Calu3 (cell line): ENCODE results near the gene GPR162. TPM values are rescaled to one million over a fixed set of nuclear protein-coding genes. Genes with fewer than 3 reads are reported as not detected.

Experiments
- BruUV-seq: library from RNA; stranded (reverse); fragments of 400-500 nt; replicated peaks from 2 replicates; lab custom pipeline; 2021; lab: Mats Ljungman, UMichigan
- CTCF ChIA-PET: fragments of 300-600 bp; sonication (Branson Sonifier 250); formaldehyde crosslinking; loops from one replicate; lab custom pipeline; 2022; ENCODE audit warnings: antibody characterized with exemption; lab: Charles Lee
- DNase-seq: peaks from one replicate; pipeline ENCODE4 v3.0.0; 2022
- H3K27ac Mint-ChIP-seq: one replicate; pipeline ENCODE4 v1.8.0; 2022; ENCODE audit warnings: mixed read lengths; ENCODE audit not compliant: unreplicated experiment
- H3K27me3 Mint-ChIP-seq: one replicate; pipeline ENCODE4 v1.8.0; 2022; ENCODE audit warnings: mixed read lengths; ENCODE audit not compliant: unreplicated experiment
- H3K36me3 Mint-ChIP-seq: one replicate; pipeline ENCODE4 v1.8.0; 2022; ENCODE audit warnings: mild to moderate bottlenecking, moderate library complexity, mixed read lengths; ENCODE audit not compliant: insufficient read depth, unreplicated experiment
- H3K4me1 Mint-ChIP-seq: one replicate; pipeline ENCODE4 v1.8.0; 2022; ENCODE audit warnings: mild to moderate bottlenecking, low read depth, mixed read lengths; ENCODE audit not compliant: unreplicated experiment
- H3K4me3 Mint-ChIP-seq: one replicate; pipeline ENCODE4 v1.8.0; 2022; ENCODE audit warnings: mild to moderate bottlenecking, low read depth, moderate library complexity, mixed read lengths; ENCODE audit not compliant: unreplicated experiment
- H3K9me3 Mint-ChIP-seq: one replicate; pipeline ENCODE4 v1.8.0; 2022; ENCODE audit warnings: low read depth, mixed read lengths; ENCODE audit not compliant: unreplicated experiment
- CTCF ChIP-seq: fragments of 200-600 bp; IDR thresholded peaks from one replicate; pipeline ENCODE4 v1.8.0; 2022; ENCODE audit warnings: antibody characterized with exemption; ENCODE audit not compliant: unreplicated experiment
- intact Hi-C: fragments of 100-400 bp; cut with micrococcal nuclease; formaldehyde crosslinking; loops from one replicate; pipeline ENCODE4 v1.10.0; 2022; ENCODE audit not compliant: unreplicated experiment
- total RNA-seq: library from RNA; stranded (reverse); gene quantifications from 2 replicates; pipeline ENCODE4 v1.2.3, GENCODE V29; 2022

Gene GPR162
- total RNA-seq, 1 experiment from 2014 or later, result not detected

GRCh38 chr12:6817662-6818157, 3.9 kb upstream of the GPR162 start:
- H3K27ac Mint-ChIP-seq, result no peak overlapping the region
- no peak for DNase-seq
- no peak for TF ChIP-seq CTCF
- intact Hi-C loops, result no loop called here
- BruUV-seq, result no TSS peak
- peaks cover 92% of the 10 kb centered on the region for H3K27me3 Mint-ChIP-seq
- CTCF ChIA-PET, result no interaction called here
- no peaks in the 10 kb centered on the region for H3K4me1 Mint-ChIP-seq
- H3K4me3 Mint-ChIP-seq, result no peak overlapping the region
- H3K9me3 Mint-ChIP-seq, result no peaks in the 10 kb centered on the region
- no peaks in the 10 kb centered on the region for H3K36me3 Mint-ChIP-seq

GRCh38 chr12:6818222-6818621, 3.4 kb upstream of the GPR162 start:
- H3K4me1 Mint-ChIP-seq, result no peaks in the 10 kb centered on the region
- H3K27ac Mint-ChIP-seq, result no peak overlapping the region
- no peaks in the 10 kb centered on the region for H3K9me3 Mint-ChIP-seq
- H3K27me3 Mint-ChIP-seq, result peaks cover 97% of the 10 kb centered on the region
- intact Hi-C loops, result no loop called here
- no peak for TF ChIP-seq CTCF
- BruUV-seq, result no TSS peak
- H3K4me3 Mint-ChIP-seq, result no peak overlapping the region
- DNase-seq, result no peak
- CTCF ChIA-PET, result no interaction called here
- H3K36me3 Mint-ChIP-seq, result no peaks in the 10 kb centered on the region

GRCh38 chr12:6818645-6819044, 3.0 kb upstream of the GPR162 start:
- CTCF ChIA-PET, result no interaction called here
- no peaks in the 10 kb centered on the region for H3K36me3 Mint-ChIP-seq
- H3K9me3 Mint-ChIP-seq, result no peaks in the 10 kb centered on the region
- BruUV-seq, result no TSS peak
- no peak overlapping the region for H3K4me3 Mint-ChIP-seq
- no peaks in the 10 kb centered on the region for H3K4me1 Mint-ChIP-seq
- no peak for DNase-seq
- H3K27ac Mint-ChIP-seq, result no peak overlapping the region
- TF ChIP-seq CTCF, result no peak
- peaks cover 98% of the 10 kb centered on the region for H3K27me3 Mint-ChIP-seq
- intact Hi-C loops, result no loop called here

GRCh38 chr12:6819106-6820030, 2.3 kb upstream of the GPR162 start:
- Mint-ChIP-seq H3K27ac (no peak overlapping the region), H3K27me3 (peaks cover 98% of the 10 kb centered on the region), H3K4me1 (no peaks in the 10 kb centered on the region), H3K36me3 (no peaks in the 10 kb centered on the region), H3K4me3 (no peak overlapping the region), H3K9me3 (no peaks in the 10 kb centered on the region)
- no peak for TF ChIP-seq CTCF
- intact Hi-C loops, result loop anchor here (10.0 kb wide), 1 partner anchor 205 kb away; no protein-coding TSS in a partner anchor
- CTCF ChIA-PET, result interaction anchor here (0.6 kb wide), 1 partner anchor 10 kb away, joined by 4 read pairs; no protein-coding TSS in a partner anchor
- no peak for DNase-seq
- no TSS peak for BruUV-seq
